Fibroblast of lung (primary cell): ENCODE measurements around the gene MITF.

Experiments used
- EZH2 ChIP-seq: IDR thresholded peaks from 2 replicates; pipeline ENCODE4 v1.5.1; 2012; ENCODE audit warnings: low read length, control low read depth, mild to moderate bottlenecking; ENCODE audit errors: missing control alignments
- TF ChIP-seq, protein P1 (sequence below), 2 donors: IDR thresholded peaks in 1 of 2; conservative IDR thresholded peaks in 1 of 2; 1 replicate in 1 of 2; 2 replicates in 1 of 2; pipeline ENCODE4 v1.5.1; 2011 to 2012; ENCODE audit warnings: low read length in 2 of 2, control low read depth in 1 of 2, inconsistent platforms in 1 of 2, low read depth in 1 of 2, mild to moderate bottlenecking in 1 of 2

DNA sequence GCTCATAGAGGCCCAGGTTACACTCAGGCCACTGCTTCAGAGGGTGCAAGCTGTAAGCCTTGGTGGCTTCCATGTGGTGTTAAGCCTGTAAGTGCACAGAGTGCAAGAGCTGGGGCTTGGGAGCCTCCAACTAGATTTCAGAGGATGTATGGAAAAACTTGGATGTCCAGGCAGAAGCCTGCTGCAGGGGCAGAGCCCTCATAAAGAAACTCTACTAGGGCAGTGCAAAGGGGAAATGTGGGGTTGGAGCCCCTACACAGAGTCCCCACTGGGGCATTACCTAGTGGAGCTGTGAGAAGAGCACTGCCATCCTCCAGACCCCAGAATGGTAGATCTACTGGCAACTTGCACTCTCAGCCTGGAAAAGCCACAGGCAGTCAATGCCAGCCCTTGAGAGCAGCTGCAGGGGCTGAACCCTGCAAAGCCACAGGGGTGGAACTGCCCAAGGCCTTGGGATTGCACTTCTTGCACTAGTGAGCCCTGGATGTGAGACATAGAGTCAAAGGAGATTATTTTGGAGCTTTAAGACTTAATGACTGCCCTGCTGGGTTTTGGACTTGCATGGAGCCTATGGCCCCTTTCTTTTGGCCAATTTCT is 14.0 kb downstream of the MITF start:
- TF ChIP-seq, protein P1, sequence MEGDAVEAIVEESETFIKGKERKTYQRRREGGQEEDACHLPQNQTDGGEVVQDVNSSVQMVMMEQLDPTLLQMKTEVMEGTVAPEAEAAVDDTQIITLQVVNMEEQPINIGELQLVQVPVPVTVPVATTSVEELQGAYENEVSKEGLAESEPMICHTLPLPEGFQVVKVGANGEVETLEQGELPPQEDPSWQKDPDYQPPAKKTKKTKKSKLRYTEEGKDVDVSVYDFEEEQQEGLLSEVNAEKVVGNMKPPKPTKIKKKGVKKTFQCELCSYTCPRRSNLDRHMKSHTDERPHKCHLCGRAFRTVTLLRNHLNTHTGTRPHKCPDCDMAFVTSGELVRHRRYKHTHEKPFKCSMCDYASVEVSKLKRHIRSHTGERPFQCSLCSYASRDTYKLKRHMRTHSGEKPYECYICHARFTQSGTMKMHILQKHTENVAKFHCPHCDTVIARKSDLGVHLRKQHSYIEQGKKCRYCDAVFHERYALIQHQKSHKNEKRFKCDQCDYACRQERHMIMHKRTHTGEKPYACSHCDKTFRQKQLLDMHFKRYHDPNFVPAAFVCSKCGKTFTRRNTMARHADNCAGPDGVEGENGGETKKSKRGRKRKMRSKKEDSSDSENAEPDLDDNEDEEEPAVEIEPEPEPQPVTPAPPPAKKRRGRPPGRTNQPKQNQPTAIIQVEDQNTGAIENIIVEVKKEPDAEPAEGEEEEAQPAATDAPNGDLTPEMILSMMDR (conservative IDR thresholded peaks at IDR 0.05 in 1 of 2, IDR thresholded peaks at IDR 0.05 in 1 of 2; ENCODE audit: low read depth in 1 of 2, low read length in 2 of 2): no peak
- no peak for TF ChIP-seq EZH2
